Measurements from ENCODE around the gene MNAT1. TPM values are rescaled to one million over a fixed set of nuclear protein-coding genes. Genes with fewer than 3 reads are reported as not detected.
A peak's percentile ranks its signal among the peaks of the same experiment; 100 is the strongest.

MNAT1 gene
- total RNA-seq, 2 donors from 2014 or later, result 48.2 to 52.4 TPM

- Mint-ChIP-seq H3K27me3 (no peaks in the 10 kb centered on the region), H3K9me3 (no peaks in the 10 kb centered on the region), H3K27ac (no peak overlapping the region), H3K36me3 (no peaks in the 10 kb centered on the region), H3K4me1 (ENCODE audit: low read depth in 2 of 2) (peaks cover 7 to 8% of the 10 kb centered on the region in 2 donors), H3K4me3 (no peak overlapping the region)
- DNase-seq (ENCODE audit: low spot score), result no peak
- ATAC-seq, result no peak
These were observed 169.8 kb downstream of the MNAT1 start for GRCh38 chr14:60904381-60904780.

DNA sequence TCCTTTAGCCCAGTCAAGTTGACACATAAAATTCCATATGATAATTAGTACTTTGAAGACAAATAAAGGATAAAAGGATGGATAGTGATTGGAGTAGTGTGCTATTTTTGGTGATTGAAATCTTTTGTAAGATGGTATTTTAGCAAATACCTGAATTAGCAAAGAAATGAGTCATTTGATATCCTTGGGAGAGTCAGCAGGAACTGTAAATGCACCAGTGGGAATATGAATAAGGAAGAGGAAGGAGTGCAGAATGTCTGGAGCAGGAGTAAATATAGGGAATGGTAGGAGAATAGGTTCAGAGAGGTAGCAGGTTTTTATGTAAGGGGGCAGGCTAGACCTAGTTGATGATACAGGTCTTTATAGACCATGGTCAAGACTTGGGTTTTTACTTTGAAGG lies 171.4 kb downstream of the MNAT1 start:
- no peak overlapping the region for H3K27ac Mint-ChIP-seq
- no peaks in the 10 kb centered on the region for H3K9me3 Mint-ChIP-seq
- no peaks in the 10 kb centered on the region for H3K27me3 Mint-ChIP-seq
- DNase-seq (ENCODE audit: low spot score) (no peak), ATAC-seq (no peak)
- no peak overlapping the region for H3K4me3 Mint-ChIP-seq
- H3K36me3 Mint-ChIP-seq, result no peaks in the 10 kb centered on the region
- peaks cover 0 to 7% of the 10 kb centered on the region in 2 donors for H3K4me1 Mint-ChIP-seq (ENCODE audit: low read depth in 2 of 2)

DNA sequence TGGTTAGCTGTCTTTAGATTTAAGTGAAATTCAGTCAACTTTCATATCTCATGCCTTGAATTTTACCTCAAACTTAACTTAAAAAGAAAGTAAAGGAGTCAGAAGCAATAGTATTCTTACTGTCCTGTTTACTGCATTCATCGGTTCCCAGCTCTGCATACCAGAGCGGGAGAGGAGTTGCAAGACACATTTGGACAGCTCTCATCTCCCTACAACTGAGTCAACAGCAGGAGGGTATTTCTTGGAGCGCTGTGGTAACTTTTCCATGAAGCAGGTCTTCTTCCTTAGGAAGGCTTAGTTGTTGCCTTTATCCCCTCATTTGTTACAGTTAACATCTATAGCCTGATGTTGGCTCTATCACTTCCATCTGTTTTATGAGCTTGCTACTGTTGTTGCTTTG lies 181.2 kb downstream of the MNAT1 start:
- H3K4me3 Mint-ChIP-seq, result no peak overlapping the region
- H3K9me3 Mint-ChIP-seq, result peaks cover 6% of the 10 kb centered on the region
- no peaks in the 10 kb centered on the region for H3K27me3 Mint-ChIP-seq
- peaks cover 16 to 20% of the 10 kb centered on the region in 2 donors for H3K4me1 Mint-ChIP-seq (ENCODE audit: low read depth in 2 of 2)
- DNase-seq (ENCODE audit: low spot score), result no peak
- H3K27ac Mint-ChIP-seq, result peak overlapping the region in 1 of 2 donors; percentile 38
- no peak for ATAC-seq
- peaks cover 11% of the 10 kb centered on the region for H3K36me3 Mint-ChIP-seq

GRCh38 chr14:60922050-60922449 lies 187.5 kb downstream of the MNAT1 start:
- no peak overlapping the region for H3K27ac Mint-ChIP-seq
- DNase-seq (ENCODE audit: low spot score) (no peak), ATAC-seq (no peak)
- no peaks in the 10 kb centered on the region for H3K27me3 Mint-ChIP-seq
- H3K9me3 Mint-ChIP-seq, result no peaks in the 10 kb centered on the region
- no peak overlapping the region for H3K4me3 Mint-ChIP-seq
- no peaks in the 10 kb centered on the region for H3K36me3 Mint-ChIP-seq
- H3K4me1 Mint-ChIP-seq (ENCODE audit: low read depth in 2 of 2), result peaks cover 0 to 5% of the 10 kb centered on the region in 2 donors

DNA sequence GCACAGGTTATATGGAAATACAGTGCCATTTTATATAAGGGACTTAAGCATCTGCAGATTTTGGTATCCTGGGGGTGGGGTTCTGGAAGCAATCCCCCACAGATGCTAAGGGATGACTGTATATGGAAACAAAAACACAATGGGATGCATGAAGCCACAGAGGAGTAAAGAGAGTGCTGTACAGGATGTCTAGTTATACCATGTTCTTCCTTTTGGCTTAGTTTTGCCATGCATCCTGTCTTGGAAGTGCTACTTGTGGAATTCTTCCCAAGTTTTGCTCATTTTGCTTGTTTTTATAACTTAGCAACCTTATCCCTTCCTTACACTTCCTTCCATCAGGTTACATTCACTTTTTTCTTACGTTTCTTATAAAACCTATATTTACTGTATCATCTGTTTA lies 190.7 kb downstream of the MNAT1 start:
- no peak for ATAC-seq
- H3K4me1 Mint-ChIP-seq (ENCODE audit: low read depth in 2 of 2), result peaks cover 0 to 5% of the 10 kb centered on the region in 2 donors

DNA sequence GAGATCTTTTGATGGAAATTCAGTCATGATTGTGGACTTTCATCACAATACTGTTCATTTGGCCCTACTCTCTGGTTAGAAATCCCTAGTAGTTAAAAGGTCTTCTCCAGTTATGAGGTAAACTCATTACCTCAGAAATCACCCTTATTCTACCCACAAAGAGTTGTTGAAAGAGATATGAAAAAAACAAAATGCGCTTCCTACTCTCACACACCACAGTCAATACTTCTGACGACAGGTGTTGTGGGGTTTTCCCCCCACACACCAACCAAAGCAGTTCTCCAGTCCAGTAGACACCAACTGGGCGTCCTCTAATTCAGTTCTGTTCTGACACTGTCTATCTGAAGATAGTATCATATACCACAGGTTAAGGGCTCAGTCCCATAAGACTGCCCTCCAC lies 191.4 kb downstream of the MNAT1 start:
- peaks cover 2 to 5% of the 10 kb centered on the region in 2 donors for H3K4me1 Mint-ChIP-seq (ENCODE audit: low read depth in 2 of 2)
- no peak overlapping the region for H3K27ac Mint-ChIP-seq
- H3K27me3 Mint-ChIP-seq, result no peaks in the 10 kb centered on the region
- DNase-seq (ENCODE audit: low spot score) (no peak), ATAC-seq (peak in 1 of 2 donors; percentile 40)
- H3K36me3 Mint-ChIP-seq, result no peaks in the 10 kb centered on the region
- H3K9me3 Mint-ChIP-seq, result no peaks in the 10 kb centered on the region
- H3K4me3 Mint-ChIP-seq, result no peak overlapping the region

More for the DNA sequence above, 190.7 kb downstream of the MNAT1 start:
- Mint-ChIP-seq H3K27me3 (no peaks in the 10 kb centered on the region), H3K4me3 (no peak overlapping the region), H3K9me3 (no peaks in the 10 kb centered on the region), H3K27ac (no peak overlapping the region), H3K36me3 (no peaks in the 10 kb centered on the region)
- DNase-seq (ENCODE audit: low spot score), result no peak

DNA sequence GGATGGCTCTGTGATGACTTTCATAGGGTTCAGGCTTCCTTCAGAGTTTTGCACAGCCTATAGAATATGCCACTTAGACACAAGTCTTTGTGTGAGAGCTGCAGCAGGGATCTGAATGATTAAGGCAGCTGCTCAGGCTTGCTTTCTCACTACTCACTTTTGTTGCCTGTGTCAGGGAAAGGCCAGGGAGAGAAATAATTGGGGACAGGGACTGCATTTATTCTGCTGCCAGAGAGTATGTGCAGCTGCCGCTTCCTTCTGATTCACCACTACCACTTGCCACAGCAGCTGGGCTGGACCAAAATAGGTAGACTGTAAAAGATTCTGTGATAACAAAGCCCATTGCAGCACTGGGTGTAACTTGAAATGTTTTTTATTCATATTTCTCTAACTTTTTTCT lies 196.7 kb downstream of the MNAT1 start:
- no peaks in the 10 kb centered on the region for H3K27me3 Mint-ChIP-seq
- no peak overlapping the region for H3K4me3 Mint-ChIP-seq
- no peaks in the 10 kb centered on the region for H3K9me3 Mint-ChIP-seq

DNA sequence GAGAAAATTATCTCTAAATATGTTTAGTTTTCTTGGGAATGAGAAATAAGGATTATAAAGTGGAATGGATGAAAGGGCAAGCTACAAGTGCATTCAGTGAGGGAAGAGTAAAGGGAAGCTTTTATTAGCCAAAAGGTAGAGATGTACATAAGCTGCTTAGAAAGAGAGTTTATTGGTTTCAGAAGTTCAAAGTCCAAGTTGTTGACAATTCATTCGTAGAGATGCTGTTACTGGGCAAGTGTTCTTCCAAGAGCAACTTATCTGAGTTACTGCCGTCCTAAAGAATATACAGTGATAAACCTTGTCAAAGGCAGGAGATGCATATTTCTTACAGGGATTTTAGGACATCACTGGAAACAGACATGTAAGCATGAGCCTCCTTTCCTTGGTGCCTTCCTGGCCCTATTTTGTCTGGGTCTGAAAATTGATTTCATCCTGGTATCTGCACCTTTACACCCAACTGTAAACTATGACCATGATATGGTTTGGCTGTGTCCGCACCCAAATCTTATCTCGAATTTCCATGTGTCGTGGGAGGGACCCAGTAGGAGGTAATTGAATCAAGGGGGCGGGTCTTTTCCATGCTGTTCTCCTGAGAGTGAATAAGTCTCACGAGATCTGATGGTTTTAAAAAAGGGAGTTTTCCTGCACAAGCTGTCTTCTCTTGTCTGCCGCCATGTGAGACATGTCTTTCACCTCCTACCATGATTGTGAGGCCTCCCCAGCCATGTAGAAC lies 199.5 kb downstream of the MNAT1 start:
- ATAC-seq, result no peak
- no peak for DNase-seq (ENCODE audit: low spot score)
- Mint-ChIP-seq H3K36me3 (peaks cover 9% of the 10 kb centered on the region), H3K27ac (no peak overlapping the region), H3K4me1 (ENCODE audit: low read depth in 2 of 2) (peaks cover 8 to 13% of the 10 kb centered on the region in 2 donors), H3K27me3 (no peaks in the 10 kb centered on the region), H3K9me3 (no peaks in the 10 kb centered on the region), H3K4me3 (no peak overlapping the region)

More for the DNA sequence above, 196.7 kb downstream of the MNAT1 start:
- Mint-ChIP-seq H3K4me1 (ENCODE audit: low read depth in 2 of 2) (peaks cover 5 to 8% of the 10 kb centered on the region in 2 donors), H3K36me3 (peaks cover 6% of the 10 kb centered on the region), H3K27ac (no peak overlapping the region)
- ATAC-seq, result no peak
- DNase-seq (ENCODE audit: low spot score), result no peak

DNA sequence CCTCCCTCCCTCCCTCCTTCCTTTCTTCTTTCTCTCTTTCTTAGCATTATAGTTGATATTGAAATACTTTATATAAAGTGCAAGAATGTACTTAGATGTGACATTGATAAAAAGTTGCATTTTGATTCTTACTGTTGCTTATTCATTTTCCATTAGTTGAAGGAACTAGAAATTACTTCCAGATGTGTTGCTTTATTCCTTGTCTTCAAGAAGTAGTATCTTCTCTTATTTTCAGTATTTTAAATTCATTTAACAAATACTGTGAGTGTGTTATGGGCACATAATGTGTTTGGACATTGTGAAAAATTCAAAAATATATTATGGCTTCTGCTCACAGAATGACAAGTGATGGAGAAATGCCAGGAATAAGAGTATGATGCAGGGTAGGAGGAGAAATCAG lies 200.8 kb downstream of the MNAT1 start:
- no peaks in the 10 kb centered on the region for H3K27me3 Mint-ChIP-seq

DNA sequence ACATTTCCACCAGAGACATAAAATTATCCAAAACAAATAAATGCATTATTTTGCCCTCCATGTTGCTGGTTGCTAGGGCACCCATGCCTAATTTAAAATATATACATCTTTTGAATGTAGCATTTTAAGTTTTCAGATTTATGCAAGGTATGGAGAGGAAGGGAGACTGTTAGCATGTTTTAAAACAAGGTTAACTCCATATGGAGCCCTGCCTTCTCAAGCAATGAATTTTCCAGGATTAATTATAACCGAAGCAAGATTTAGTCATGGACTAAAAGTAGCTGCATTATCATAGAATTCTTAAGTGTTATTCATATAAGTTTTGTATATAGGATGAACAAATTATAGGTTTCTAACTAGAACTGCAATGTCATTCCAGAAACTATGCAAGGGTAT lies 209.1 kb downstream of the MNAT1 start:
- Mint-ChIP-seq H3K4me1 (ENCODE audit: low read depth in 2 of 2) (peaks cover 13 to 24% of the 10 kb centered on the region in 2 donors), H3K4me3 (no peak overlapping the region), H3K27ac (no peak overlapping the region), H3K27me3 (no peaks in the 10 kb centered on the region), H3K36me3 (peaks cover 17% of the 10 kb centered on the region), H3K9me3 (no peaks in the 10 kb centered on the region)
- ATAC-seq (no peak), DNase-seq (ENCODE audit: low spot score) (no peak)

More for the DNA sequence above, 200.8 kb downstream of the MNAT1 start:
- no peak for ATAC-seq
- Mint-ChIP-seq H3K36me3 (peaks cover 11% of the 10 kb centered on the region), H3K4me1 (ENCODE audit: low read depth in 2 of 2) (peaks cover 12 to 17% of the 10 kb centered on the region in 2 donors), H3K4me3 (no peak overlapping the region), H3K9me3 (no peaks in the 10 kb centered on the region), H3K27ac (no peak overlapping the region)
- DNase-seq (ENCODE audit: low spot score), result no peak

DNA sequence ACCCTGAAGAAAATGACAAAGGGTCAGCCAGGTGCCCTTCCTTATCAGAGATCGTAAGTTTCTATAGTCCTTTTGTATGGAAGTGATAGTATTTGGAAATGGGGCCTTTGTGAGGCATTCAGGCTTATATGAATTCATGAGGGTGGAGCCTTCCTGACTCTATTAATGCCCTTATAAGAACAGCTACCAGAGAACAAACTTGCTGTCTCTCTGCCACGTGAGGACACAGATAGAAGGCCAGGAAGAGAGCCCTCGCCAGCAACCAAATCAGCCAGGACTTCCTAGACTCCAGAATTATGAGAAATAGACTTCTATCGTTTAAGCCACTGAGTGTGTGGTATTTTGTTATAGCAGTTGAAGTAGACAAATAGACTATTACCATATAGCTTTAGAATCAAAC lies 209.6 kb downstream of the MNAT1 start:
- H3K9me3 Mint-ChIP-seq, result no peaks in the 10 kb centered on the region
- DNase-seq (ENCODE audit: low spot score) (no peak), ATAC-seq (no peak)
- no peak overlapping the region for H3K27ac Mint-ChIP-seq
- peaks cover 13 to 18% of the 10 kb centered on the region in 2 donors for H3K4me1 Mint-ChIP-seq (ENCODE audit: low read depth in 2 of 2)
- H3K27me3 Mint-ChIP-seq, result no peaks in the 10 kb centered on the region
- no peak overlapping the region for H3K4me3 Mint-ChIP-seq
- peaks cover 13% of the 10 kb centered on the region for H3K36me3 Mint-ChIP-seq

DNA sequence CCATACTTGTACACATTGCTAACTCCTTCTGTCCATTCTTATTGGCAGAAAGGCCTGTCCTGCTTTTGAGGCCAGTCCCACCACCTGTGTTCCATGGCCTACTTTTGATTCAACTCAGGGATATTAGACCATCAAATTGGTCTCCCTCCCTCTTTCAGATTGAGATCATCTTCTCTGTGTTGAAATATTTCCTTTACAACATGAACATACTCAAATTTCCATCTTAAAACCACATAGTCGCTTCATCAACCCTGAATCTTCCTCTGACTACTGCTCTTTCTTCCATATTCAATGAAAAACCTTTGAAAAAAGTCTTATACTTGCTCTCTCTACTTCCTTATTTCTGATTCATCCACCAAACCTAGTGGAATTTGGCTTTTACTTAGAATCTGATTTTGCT lies 211.4 kb downstream of the MNAT1 start:
- Mint-ChIP-seq H3K27me3 (no peaks in the 10 kb centered on the region), H3K4me3 (peak overlapping the region; percentile 65), H3K9me3 (no peaks in the 10 kb centered on the region), H3K36me3 (peaks cover 12% of the 10 kb centered on the region), H3K4me1 (ENCODE audit: low read depth in 2 of 2) (peaks cover 10 to 16% of the 10 kb centered on the region in 2 donors), H3K27ac (peak overlapping the region; percentile 5 to 40)
- ATAC-seq (peak in 1 of 2 donors; percentile 54), DNase-seq (ENCODE audit: low spot score) (no peak)

DNA sequence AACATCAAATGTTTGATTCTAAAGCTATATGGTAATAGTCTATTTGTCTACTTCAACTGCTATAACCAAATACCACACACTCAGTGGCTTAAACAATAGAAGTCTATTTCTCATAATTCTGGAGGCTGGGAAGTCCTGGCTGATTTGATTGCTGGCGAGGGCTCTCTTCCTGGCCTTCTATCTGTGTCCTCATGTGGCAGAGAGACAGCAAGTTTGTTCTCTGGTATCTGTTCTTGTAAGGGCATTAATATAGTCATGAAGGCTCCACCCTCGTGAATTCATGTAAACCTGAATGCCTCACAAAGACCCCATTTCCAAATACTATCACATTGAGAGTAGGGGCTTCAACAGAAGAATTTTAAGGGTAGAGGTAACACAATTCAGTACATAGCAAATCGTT lies 212.2 kb downstream of the MNAT1 start:
- Mint-ChIP-seq H3K4me1 (ENCODE audit: low read depth in 2 of 2) (peaks cover 10 to 16% of the 10 kb centered on the region in 2 donors), H3K27ac (peak overlapping the region; percentile 5 to 40), H3K9me3 (no peaks in the 10 kb centered on the region), H3K27me3 (no peaks in the 10 kb centered on the region), H3K4me3 (peak overlapping the region; percentile 65), H3K36me3 (peaks cover 12% of the 10 kb centered on the region)
- DNase-seq (ENCODE audit: low spot score), result no peak
- ATAC-seq, result no peak

DNA sequence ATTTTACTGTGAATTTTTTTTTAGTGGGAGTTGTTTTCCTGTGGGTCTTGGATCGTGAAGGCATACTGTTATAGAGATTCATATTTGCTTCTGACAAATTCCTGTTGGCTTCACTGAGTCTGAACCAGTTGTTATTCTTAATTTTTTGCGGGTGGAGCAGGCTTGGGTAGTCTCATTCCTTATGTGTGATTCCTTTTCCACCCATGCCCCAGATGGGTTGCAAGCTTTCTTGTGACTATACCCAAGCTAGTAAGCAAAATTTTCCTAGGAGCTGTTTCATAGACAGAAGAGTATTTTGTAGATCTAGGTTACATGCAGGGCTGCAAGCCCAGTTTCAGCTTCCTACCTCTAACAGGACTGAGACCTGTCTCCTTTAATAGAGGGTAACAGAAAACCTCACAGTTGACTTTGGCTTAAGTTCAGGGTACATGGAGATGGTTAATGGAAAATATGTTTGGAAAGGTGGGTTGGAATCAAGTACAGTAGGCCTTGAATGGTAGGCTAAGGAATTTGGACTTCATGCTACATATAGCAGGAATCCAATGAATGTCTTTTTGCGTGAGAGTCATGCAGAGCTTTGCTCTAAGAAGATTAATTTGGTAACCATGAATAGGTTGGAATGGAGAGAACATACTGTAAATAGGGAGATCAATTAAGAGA lies 217.3 kb downstream of the MNAT1 start:
- Mint-ChIP-seq H3K27me3 (no peaks in the 10 kb centered on the region), H3K36me3 (peaks cover 22% of the 10 kb centered on the region), H3K4me1 (ENCODE audit: low read depth in 2 of 2) (peaks cover 9 to 13% of the 10 kb centered on the region in 2 donors), H3K27ac (no peak overlapping the region), H3K4me3 (no peak overlapping the region), H3K9me3 (peaks cover 6% of the 10 kb centered on the region)
- DNase-seq (ENCODE audit: low spot score), result no peak
- no peak for ATAC-seq
